Tibial nerve (tissue), 4 donors: Measurements from ENCODE around the gene DENND11. TPM values are rescaled to one million over a fixed set of nuclear protein-coding genes. Genes with fewer than 3 reads are reported as not detected.

Experiments used
- DNase-seq, 2 donors: peaks; one replicate each; pipeline ENCODE4 v3.0.0-alpha.2; 2019; ENCODE audit warnings: low spot score in 2 of 2
- H3K27ac ChIP-seq, 4 donors: fragments of 200-600 bp; sonication (generic) in 3 of 4; one replicate each; pipeline ENCODE4 v1.5.1; 2017 to 2019; ENCODE audit warnings: mild to moderate bottlenecking in 1 of 4
- H3K27me3 ChIP-seq, 2 donors: fragments of 200-600 bp; sonication (generic) in 1 of 2; one replicate each; pipeline versions ENCODE4 v1.5.1 to v1.6.0; 2017 to 2019
- H3K36me3 ChIP-seq, 3 donors: fragments of 200-600 bp; sonication (generic); one replicate each; pipeline ENCODE4 v1.5.1; 2018 to 2019
- H3K4me1 ChIP-seq, 4 donors: fragments of 200-600 bp; sonication (generic) in 3 of 4; one replicate each; pipeline ENCODE4 v1.5.1; 2017 to 2019
- H3K4me3 ChIP-seq, 4 donors: fragments of 200-600 bp; sonication (generic) in 3 of 4; one replicate each; pipeline ENCODE4 v1.5.1; 2017 to 2019; ENCODE audit warnings: mild to moderate bottlenecking in 1 of 4, moderate library complexity in 1 of 4
- H3K9me3 ChIP-seq, 4 donors: fragments of 200-600 bp; sonication (generic) in 3 of 4; one replicate each; pipeline ENCODE4 v1.5.1; 2017 to 2019
- EP300 ChIP-seq, 2 donors: sonication (generic); formaldehyde crosslinking; IDR thresholded peaks; one replicate each; pipeline ENCODE4 v1.6.1; 2017; ENCODE audit warnings: antibody characterized with exemption in 2 of 2, mild to moderate bottlenecking in 1 of 2
- POLR2A ChIP-seq, 2 donors: fragments of 450-650 bp; IDR thresholded peaks; one replicate each; pipeline ENCODE4 v1.6.1; 2017; ENCODE audit warnings: antibody characterized with exemption in 2 of 2, mild to moderate bottlenecking in 2 of 2, moderate library complexity in 2 of 2
- WGBS, 2 donors: methylation state at CpG; one replicate each; pipeline ENCODE4 v1.1.5; 2018; 5-methylcytosine and 5-hydroxymethylcytosine counted together
- total RNA-seq, 4 donors: library from RNA; depleted of rRNA; stranded (reverse); fragments of >200 nt; gene quantifications; one replicate each; pipeline ENCODE4 v1.1.0, GENCODE V29; 2016
- TF ChIP-seq, protein P1 (sequence below), 5 experiments: fragments of 200-600 bp in 3 of 5; fragments of 450-650 bp in 2 of 5; sonication (generic) in 3 of 5; IDR thresholded peaks; one replicate each; pipeline ENCODE4 v1.5.1; 2016 to 2019; ENCODE audit warnings: antibody characterized with exemption in 5 of 5, mild to moderate bottlenecking in 3 of 5, moderate library complexity in 2 of 5

Gene DENND11
- total RNA-seq, 4 donors from 2014 or later = 14.1 to 16.7 (median 15.5) TPM

DNA sequence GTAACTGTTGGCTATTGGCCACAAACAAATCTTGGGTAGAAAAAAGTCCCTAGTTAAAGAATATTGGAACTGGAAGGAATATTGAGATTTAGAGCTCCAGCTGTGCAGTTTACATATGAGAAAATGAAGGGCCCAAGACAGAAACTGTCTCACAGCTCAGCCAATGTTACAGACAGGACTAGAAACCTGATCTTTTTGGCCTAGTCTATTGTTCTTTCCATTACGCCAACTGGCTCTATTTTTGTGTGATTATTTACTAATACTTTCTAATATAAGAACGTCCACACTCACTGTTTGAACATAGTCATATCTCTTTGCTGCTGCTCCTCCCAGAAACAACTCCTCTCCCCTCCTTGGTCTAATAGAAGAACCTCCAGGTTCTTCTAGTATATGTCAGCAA lies 7.4 kb upstream of the DENND11 start:
- Histone ChIP-seq H3K4me1 (no peaks in the 10 kb centered on the region), H3K4me3 (no peak overlapping the region), H3K36me3 (peaks cover 0 to 1% (median 0%) of the 10 kb centered on the region in 3 donors), H3K27ac (no peak overlapping the region), H3K27me3 (no peaks in the 10 kb centered on the region), H3K9me3 (no peaks in the 10 kb centered on the region)
- TF ChIP-seq POLR2A (IDR thresholded peaks at IDR 0.05) = no peak
- no peak for TF ChIP-seq EP300 (IDR thresholded peaks at IDR 0.05)
- TF ChIP-seq, protein P1, sequence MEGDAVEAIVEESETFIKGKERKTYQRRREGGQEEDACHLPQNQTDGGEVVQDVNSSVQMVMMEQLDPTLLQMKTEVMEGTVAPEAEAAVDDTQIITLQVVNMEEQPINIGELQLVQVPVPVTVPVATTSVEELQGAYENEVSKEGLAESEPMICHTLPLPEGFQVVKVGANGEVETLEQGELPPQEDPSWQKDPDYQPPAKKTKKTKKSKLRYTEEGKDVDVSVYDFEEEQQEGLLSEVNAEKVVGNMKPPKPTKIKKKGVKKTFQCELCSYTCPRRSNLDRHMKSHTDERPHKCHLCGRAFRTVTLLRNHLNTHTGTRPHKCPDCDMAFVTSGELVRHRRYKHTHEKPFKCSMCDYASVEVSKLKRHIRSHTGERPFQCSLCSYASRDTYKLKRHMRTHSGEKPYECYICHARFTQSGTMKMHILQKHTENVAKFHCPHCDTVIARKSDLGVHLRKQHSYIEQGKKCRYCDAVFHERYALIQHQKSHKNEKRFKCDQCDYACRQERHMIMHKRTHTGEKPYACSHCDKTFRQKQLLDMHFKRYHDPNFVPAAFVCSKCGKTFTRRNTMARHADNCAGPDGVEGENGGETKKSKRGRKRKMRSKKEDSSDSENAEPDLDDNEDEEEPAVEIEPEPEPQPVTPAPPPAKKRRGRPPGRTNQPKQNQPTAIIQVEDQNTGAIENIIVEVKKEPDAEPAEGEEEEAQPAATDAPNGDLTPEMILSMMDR (IDR thresholded peaks at IDR 0.05) = no peak
- 81 to 83% methylated on average over 2 of the region's 2 CpGs for WGBS, 2 donors
- no peak for DNase-seq

DNA sequence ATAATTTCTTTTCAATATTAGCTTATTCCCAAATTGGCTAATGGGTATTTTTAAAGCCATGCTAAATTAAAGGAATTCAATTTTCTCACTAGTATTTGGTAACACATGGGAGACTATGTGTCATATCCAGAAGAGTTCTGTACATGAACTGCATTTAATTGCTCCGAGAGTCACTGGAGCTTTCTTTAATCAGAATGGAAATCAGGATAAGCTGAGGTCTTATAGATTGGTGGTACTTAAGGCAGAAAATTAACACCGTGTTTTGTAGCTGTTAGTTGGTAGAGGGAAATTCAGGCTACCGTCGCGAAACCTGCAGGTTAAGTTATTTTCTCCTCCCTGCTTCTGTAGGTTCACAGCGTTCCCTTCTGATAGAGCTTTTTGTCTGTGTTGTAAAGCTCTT lies 6.4 kb upstream of the DENND11 start, which contains the start of gene WEE2:
Gene WEE2 (plus strand): TSS at position 3 of the 400 bp plus-strand sequence. CDS start 406 bp downstream, outside the sequence.
- Histone ChIP-seq H3K9me3 (no peaks in the 10 kb centered on the region), H3K27ac (no peak within 1 kb of the TSS), H3K27me3 (no peaks in the 10 kb centered on the region), H3K36me3 (no peaks in the 10 kb centered on the region), H3K4me1 (no peaks in the 10 kb centered on the region), H3K4me3 (no peak within 1 kb of the TSS)
- 87 to 92% methylated on average over 6 of the region's 6 CpGs for WGBS, 2 donors
- no peak for DNase-seq
- TF ChIP-seq POLR2A (IDR thresholded peaks at IDR 0.05) (no peak), EP300 (IDR thresholded peaks at IDR 0.05) (no peak)
- TF ChIP-seq, protein P1 (IDR thresholded peaks at IDR 0.05) = no peak

DNA sequence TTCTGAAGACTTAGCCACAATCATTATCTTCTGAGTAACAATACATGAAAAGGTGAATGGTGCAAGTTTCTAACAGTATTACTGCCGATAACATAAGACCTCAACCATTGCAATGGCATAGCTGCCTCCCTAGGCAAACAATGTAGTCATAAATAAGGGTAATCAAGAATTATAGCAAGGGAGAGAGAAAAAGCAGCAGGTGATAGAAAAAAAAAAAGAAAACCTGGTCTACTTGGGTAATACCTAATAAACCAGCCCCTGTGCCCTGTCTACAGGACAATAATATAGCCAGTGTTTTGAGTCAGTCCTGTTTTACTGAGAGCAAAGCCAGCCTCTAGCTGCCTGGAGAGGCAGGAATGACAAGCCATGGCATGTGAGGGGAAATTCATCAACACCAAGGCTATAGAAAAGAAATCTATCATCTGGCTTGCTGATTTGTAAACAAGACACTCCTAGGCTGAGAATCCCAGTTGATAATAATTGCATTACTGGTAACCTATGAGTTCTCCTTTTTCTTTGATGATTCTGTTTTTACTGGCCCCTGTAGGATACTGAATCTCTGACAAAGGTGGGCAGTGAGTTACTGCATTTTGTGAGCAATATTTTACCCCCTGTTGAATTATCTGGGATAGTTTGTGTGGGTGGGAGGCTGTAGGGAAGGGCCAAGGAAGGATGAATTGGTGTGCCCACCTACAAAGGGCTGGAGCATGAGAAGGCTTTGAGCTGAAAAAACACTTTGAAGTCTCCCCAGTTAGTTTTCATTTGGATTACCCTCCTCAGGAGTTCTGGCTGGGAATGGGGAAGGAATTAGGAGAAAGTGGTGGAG lies 4.5 kb upstream of the DENND11 start:
- H3K4me3 ChIP-seq = no peak overlapping the region
- H3K36me3 ChIP-seq = no peaks in the 10 kb centered on the region
- TF ChIP-seq EP300 (IDR thresholded peaks at IDR 0.05) = no peak
- TF ChIP-seq, protein P1 (IDR thresholded peaks at IDR 0.05) = no peak
- TF ChIP-seq POLR2A (IDR thresholded peaks at IDR 0.05) = no peak
- no peaks in the 10 kb centered on the region for H3K27me3 ChIP-seq
- WGBS, 2 donors = 87 to 88% methylated on average over 1 of the region's 1 CpG
- peaks cover 0 to 11% (median 0%) of the 10 kb centered on the region in 4 donors for H3K4me1 ChIP-seq
- H3K9me3 ChIP-seq = no peaks in the 10 kb centered on the region
- DNase-seq = no peak
- H3K27ac ChIP-seq = no peak overlapping the region

DNA sequence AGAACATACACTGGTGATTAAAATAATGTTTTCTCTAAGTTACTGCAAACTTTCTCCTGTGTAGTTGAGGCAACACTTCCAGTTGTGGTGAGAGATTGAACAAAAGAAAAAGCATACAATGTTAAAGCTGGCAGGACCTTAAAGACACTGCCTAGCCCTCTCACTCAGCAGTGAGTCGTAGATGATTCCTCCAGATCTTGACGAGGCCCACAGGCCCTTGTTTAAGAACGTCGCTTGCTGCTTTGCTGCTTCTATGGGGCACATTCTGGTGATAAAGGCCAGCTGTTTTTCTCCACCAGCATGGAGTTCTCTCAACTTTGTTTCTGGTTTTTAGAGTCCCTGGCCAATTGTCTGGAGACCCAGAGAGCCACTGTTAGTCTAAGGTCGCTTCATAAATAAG lies 2.8 kb upstream of the DENND11 start:
- Histone ChIP-seq H3K36me3 (no peaks in the 10 kb centered on the region), H3K27ac (no peak overlapping the region)
- 66 to 73% methylated on average over 5 of the region's 5 CpGs for WGBS, 2 donors

DNA sequence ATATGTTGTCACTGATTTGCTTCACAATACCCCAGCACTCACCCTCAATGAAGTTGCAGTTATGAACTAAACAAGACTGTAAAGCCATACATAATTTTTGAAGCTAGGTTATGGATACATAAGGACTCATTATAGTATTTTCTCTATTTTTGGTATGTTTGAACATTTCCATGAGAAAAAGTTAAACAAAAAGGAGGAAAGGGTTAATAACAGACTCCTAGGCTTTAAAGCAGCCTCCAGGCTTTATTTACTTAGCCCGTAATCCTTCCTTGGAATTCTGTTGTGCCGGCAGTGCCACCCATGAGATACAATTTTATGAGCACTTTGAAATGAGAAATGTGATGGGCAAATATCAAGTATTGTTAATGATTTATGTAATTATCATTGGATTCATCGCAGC lies 2.1 kb upstream of the DENND11 start:
- no peak for DNase-seq
- H3K9me3 ChIP-seq = no peaks in the 10 kb centered on the region
- H3K27me3 ChIP-seq = no peaks in the 10 kb centered on the region
- H3K4me1 ChIP-seq = peaks cover 0 to 27% (median 3%) of the 10 kb centered on the region in 4 donors
- 72 to 82% methylated on average over 3 of the region's 3 CpGs for WGBS, 2 donors
- H3K27ac ChIP-seq = no peak overlapping the region
- H3K4me3 ChIP-seq = no peak overlapping the region
- no peaks in the 10 kb centered on the region for H3K36me3 ChIP-seq
- no peak for TF ChIP-seq POLR2A (IDR thresholded peaks at IDR 0.05)
- TF ChIP-seq, protein P1 (IDR thresholded peaks at IDR 0.05) = no peak
- TF ChIP-seq EP300 (IDR thresholded peaks at IDR 0.05) = no peak

More for the DNA sequence above, 2.8 kb upstream of the DENND11 start:
- TF ChIP-seq EP300 (IDR thresholded peaks at IDR 0.05) (no peak), POLR2A (IDR thresholded peaks at IDR 0.05) (no peak)
- TF ChIP-seq, protein P1 (IDR thresholded peaks at IDR 0.05) = no peak
- Histone ChIP-seq H3K27me3 (no peaks in the 10 kb centered on the region), H3K4me1 (peaks cover 0 to 24% (median 3%) of the 10 kb centered on the region in 4 donors), H3K4me3 (no peak overlapping the region), H3K9me3 (no peaks in the 10 kb centered on the region)
- no peak for DNase-seq
